GM19238 (cell line): Measurements from ENCODE around the gene MRPS15.
"Not testable (repeated sequence)": the region's sequence is repeated elsewhere in the genome, so short reads cannot be mapped to it uniquely, and the experiment has no call there.

Experiments
- DNase-seq: peaks from one replicate; pipeline ENCODE4 v3.0.0; 2011; ENCODE audit warnings: low spot score; ENCODE audit not compliant: insufficient read length

The MRPS15 gene

GRCh38 chr1:36484099-36484498, 19.9 kb upstream of the MRPS15 start:
- DNase-seq: no peak

GRCh38 chr1:36482724-36483388, 18.7 kb upstream of the MRPS15 start, which contains the start of gene CSF3R:
CSF3R (minus strand) TSS chr1:36482913; CDS start chr1:36479496, 3,417 bp downstream.
- no peak for DNase-seq

- DNase-seq: no peak
Observed at GRCh38 chr1:36481771-36482723, 17.9 kb upstream of the MRPS15 start.

GRCh38 chr1:36481091-36481490, 16.9 kb upstream of the MRPS15 start:
- no peak for DNase-seq

DNA sequence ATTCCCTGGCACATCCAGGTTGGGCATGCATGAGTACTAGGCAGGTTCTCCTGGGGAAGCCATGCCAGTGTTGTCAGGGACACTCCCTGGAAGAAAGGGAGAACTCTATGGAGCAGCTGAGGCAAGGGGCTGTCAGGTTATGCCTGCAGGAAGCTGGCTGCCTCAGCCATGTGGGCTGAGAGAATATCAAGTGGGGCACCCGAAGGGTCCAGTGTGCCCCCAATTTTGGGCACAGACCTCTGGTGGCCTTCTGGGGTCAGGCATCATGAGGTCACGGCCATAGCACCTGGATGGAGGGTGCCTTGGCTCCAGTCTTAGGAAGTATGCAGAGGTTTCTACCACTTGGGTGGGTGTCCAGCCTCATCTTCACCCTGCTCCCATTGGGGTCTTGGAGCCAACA, 16.0 kb upstream of the MRPS15 start:
- DNase-seq: no peak

- no peak for DNase-seq
Observed at GRCh38 chr1:36479505-36480051, 15.4 kb upstream of the MRPS15 start.

DNA sequence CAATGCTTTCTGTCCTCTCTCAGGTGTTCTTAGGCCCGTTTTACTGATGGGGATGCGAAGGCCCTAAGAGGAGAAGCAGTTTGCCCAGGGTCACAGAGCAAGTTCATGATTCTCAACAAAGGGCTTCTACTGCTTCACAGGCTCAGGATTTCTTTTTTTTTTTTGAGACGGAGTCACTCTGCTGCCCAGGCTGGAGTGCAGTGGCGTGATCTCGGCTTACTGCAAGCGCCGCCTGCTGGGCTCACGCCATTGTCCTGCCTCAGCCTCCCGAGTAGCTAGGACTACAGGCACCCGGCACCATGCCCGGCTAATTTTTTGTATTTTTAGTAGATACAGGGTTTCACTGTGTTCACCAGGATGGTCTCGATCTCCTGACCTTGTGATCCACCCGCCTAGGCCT, 13.4 kb upstream of the MRPS15 start:
- DNase-seq: not testable (repeated sequence)

GRCh38 chr1:36476945-36477344, 12.8 kb upstream of the MRPS15 start:
- DNase-seq: no peak

DNA sequence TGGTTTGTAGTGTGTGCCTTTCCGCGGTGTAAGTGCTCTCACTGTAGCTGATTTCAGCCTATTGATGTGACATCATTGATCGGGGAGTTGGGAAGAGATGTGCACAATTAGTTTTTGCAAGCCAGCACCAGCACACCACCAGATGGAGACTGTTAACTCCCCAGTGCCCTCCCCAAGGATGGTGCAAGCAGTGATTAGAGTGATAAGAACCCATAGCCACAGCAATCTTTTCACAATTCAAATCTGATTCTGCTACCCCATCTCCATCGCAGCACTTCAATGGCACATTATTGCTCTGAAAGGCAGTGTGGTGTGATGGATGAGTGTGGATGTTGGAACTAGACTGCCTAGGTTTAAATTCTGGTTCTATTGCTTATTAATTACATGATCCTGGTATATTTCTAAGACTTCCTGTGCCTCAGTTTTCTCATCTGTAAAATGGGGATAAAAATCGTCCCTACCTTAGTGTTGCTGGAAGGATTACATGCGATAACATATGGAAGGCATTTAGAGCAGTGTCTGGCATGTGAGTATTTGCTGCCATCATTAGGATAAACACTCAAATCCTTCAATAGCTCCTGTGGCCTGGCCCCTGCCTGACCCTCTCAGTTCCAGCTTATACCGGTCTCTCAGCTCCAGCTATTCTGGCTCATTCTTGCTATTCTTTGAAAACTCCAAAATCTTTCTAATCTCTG, 11.9 kb upstream of the MRPS15 start:
- no peak for DNase-seq

GRCh38 chr1:36475341-36475740, 11.2 kb upstream of the MRPS15 start:
- DNase-seq: no peak

- DNase-seq: no peak
Observed at GRCh38 chr1:36472656-36473055, 8.5 kb upstream of the MRPS15 start.

DNA sequence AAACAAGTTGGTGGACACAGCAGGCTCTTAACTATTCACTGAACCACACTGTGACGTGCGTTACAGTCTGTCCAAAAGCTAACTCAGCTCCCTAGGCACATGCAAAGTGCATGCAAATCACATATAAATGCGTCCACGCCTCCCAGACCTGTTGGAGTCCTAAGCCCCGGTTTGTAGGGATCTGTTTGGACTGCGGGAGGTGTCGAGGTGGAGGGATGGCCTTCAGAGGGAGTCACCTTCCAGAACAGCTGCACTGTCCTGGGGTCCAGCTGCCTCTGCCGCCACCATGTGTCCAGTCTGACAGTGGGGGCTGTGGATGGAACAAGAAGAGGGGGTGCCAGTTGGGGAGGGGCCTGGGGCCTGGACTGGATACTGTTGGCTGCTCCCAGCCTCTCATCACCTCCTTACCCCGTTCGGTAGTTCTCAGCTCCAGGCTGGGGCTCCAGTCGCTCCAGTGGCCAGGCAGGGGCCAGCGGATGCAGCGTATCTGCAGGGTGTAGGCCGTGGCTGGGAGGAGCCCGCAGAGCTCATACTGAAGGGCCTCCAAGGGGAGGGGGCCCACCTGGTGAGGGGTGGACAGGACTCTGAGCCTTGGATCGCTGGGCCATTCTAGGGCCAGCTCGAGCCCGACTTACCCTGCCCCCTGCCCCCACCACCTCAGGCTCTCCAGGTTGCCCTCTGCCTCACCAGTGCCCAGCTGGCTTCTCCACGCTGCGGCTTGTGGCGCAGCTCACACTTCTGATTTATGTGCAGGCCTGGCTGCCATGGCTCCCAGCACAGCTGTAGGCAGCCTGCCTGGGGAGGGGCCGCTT, 7.9 kb upstream of the MRPS15 start:
- DNase-seq: no peak

DNA sequence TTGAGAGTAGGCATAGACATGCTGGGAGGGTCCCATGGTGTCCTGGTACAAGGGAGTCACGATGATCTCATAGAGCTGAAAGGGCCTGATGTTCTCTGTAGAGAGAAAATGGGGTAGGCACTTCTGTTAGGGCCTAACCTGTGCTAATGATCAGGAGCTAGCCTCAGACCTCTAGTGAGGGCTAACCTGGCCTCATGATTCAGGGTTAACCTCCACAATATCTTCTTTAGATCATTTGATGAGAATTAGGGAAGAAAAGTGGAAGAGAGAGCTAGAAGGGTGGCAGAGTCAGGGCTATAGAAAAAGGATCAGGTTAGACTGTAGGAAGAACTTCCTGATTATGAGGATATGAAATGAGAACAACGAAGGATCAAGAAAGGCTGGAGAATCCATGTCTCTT, 5.0 kb upstream of the MRPS15 start:
- no peak for DNase-seq

DNA sequence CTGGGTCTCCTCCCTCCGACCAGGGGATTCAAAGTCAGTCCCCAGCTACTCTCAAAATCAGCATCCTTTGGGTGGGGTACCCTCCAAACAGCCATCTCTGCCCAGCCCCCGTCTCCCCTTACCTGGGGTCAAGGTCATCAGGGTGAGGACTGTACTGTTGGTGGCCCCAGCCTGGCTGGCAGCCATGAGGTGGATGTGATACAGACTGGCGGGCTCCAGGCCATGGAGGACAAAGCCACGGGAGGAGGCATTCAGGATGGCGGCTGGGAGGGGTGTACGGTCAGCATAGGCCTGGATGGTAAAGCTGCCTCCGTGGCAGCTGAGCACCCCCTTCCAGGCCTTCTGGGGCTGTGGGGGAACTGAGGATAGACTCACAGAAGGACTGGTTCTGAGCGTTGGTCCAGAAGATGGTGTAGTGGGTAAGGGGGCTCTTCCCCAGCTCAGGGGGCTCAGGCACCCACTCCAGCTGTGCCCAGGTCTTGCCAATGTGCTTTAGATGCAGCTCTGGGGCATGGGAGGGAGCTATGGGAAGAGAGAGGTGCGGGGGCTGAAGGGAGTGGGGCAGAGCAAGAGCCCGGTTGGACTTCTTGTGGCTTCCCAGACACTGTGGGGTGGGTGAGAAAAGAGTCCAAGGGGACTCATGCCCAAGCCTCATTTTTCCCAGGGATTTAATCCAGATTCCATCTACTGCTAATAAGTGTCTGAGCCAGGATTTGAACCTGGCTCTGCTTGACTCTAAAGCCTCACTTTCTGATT, 3.7 kb upstream of the MRPS15 start:
- DNase-seq: no peak

DNA sequence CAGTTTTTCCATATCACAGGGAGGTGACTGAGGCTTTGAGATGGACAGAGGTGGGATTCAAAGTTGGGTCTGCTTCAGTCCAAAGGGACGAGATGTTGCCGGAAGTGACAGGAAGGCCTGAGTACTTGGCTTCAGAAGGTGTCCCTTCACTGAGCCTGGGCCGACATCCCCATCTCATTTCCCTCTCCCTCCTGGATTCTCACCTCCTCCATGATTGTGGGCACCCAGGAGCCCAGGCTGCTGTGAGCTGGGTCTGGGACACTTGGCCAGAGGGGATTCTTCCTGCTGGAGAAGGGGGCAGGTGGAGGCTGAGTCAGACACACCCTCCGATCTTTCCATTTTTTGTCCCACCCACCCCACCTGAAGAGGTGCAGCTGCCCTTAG, 2.8 kb upstream of the MRPS15 start:
- no peak for DNase-seq

- no peak for DNase-seq
Observed at GRCh38 chr1:36466370-36467026, 2.3 kb upstream of the MRPS15 start.

GRCh38 chr1:36465731-36466369, 1.7 kb upstream of the MRPS15 start:
- DNase-seq: no peak

DNA sequence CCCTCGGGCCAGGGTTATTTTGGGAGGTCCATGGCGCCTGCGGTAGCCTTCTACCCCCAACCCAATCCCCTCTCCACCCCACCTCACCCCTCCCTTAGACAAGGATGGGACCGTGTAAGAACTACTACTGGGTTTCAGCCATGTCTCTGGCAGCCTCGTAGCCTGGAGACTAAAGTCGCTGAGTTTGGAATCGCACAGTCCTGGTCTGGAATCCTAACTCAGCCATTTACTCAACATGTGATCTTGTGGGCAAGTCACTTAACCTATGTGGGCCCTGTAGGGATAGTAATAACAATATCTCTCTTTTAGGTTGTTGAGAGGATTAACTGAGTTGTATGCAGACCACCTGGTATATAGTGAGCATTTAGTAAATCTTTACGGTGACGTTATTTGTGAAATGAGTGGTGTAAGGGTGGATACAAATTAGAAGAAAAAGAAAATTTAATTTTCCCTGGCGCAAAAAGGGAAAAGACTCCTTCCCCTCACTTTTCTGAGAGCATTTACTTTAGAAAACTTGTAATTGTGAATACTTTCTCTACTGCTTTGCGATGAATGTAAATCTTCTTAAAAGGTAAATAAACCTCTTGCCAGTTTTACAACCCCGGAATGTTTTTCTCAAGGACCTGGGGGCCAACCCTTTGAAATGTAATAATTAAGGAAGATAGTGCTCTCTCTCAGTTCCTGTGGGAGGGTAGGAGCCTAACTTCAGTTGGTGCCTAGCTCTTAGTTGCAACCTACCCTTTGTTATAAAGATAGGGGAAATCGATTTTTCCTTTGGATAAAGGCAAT, 615 bp upstream of the MRPS15 start:
- DNase-seq: peak; percentile 45
